RWPE1 (cell line): ENCODE results near the gene INSIG1.

Experiments used
- CTCF ChIA-PET: fragments of 350-600 bp; sonication (Branson Sonifier 250); formaldehyde crosslinking; extraction: SDS; loops from one replicate; lab custom pipeline; 2021; lab: Yijun Ruan, JAX
- POLR2A ChIA-PET: fragments of 400-600 bp; formaldehyde crosslinking; extraction: SDS; loops from one replicate; lab custom pipeline; 2020; ENCODE audit warnings: antibody characterized with exemption; ENCODE audit not compliant: low non-redundant PET; lab: Yijun Ruan, JAX
- DNase-seq: peaks from one replicate; pipeline ENCODE4 v3.0.0; 2012; ENCODE audit warnings: low spot score
- H3K27ac ChIP-seq: fragments of 450-650 bp; 2 replicates; pipeline ENCODE4 v1.5.1; 2017
- TF ChIP-seq, protein P1 (sequence below): fragments of 450-650 bp; conservative IDR thresholded peaks from 2 replicates; pipeline ENCODE4 v1.5.1; 2017; ENCODE audit warnings: low read depth, mild to moderate bottlenecking

The INSIG1 gene

GRCh38 chr7:155255071-155255470 is 42.6 kb upstream of the INSIG1 start:
- no peak overlapping the region for H3K27ac ChIP-seq
- POLR2A ChIA-PET = no interaction called here

GRCh38 chr7:155255621-155256020 is 42.1 kb upstream of the INSIG1 start:
- TF ChIP-seq, protein P1, sequence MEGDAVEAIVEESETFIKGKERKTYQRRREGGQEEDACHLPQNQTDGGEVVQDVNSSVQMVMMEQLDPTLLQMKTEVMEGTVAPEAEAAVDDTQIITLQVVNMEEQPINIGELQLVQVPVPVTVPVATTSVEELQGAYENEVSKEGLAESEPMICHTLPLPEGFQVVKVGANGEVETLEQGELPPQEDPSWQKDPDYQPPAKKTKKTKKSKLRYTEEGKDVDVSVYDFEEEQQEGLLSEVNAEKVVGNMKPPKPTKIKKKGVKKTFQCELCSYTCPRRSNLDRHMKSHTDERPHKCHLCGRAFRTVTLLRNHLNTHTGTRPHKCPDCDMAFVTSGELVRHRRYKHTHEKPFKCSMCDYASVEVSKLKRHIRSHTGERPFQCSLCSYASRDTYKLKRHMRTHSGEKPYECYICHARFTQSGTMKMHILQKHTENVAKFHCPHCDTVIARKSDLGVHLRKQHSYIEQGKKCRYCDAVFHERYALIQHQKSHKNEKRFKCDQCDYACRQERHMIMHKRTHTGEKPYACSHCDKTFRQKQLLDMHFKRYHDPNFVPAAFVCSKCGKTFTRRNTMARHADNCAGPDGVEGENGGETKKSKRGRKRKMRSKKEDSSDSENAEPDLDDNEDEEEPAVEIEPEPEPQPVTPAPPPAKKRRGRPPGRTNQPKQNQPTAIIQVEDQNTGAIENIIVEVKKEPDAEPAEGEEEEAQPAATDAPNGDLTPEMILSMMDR = no peak
- no peak overlapping the region for H3K27ac ChIP-seq
- ChIA-PET CTCF (interaction anchor here (0.6 kb wide), 1 partner anchor 109 kb away, joined by 3 read pairs; no protein-coding TSS in a partner anchor), POLR2A (no interaction called here)
- DNase-seq = no peak

More at GRCh38 chr7:155255071-155255470, 42.6 kb upstream of the INSIG1 start:
- CTCF ChIA-PET = no interaction called here
- DNase-seq = no peak
- TF ChIP-seq, protein P1 = no peak

- CTCF ChIA-PET = interaction anchor here (0.6 kb wide), 1 partner anchor 109 kb away, joined by 3 read pairs; no protein-coding TSS in a partner anchor
- H3K27ac ChIP-seq = no peak overlapping the region
- TF ChIP-seq, protein P1 = no peak
- no peak for DNase-seq
- POLR2A ChIA-PET = no interaction called here
Observed at GRCh38 chr7:155256081-155256760, 41.5 kb upstream of the INSIG1 start.

DNA sequence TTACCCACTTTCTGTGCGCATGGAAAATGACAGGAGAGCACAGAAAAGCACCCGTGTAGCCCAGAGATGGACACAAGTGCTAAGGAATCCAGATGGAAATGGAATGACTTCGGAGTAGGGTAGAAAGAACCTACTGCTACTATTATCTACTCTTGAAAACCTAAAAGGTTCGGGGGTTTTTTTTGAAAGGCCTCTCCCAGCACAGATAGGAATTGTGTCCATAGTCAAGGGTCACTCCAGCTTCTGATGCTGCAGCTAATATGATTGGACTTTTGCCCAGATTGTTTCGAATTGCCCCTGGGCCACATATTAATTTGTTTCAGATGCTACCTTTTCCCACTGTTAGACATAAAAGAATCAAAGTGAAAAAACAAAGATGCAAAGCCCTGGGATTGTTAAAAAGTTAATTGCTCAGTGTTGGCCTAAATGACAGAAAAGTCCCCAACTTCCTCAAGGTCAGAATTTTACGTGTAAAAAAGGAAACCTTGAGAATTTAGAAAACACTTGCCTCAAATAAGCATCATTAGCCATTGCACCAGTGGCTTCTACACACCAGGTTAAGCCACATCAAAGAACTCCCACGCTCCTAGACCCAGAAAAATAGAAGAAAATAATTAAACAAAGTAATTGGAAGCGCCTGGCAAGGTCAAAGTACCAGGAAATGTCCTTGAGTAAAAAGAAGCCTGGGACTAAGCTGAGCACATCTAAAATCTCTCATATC is 40.8 kb upstream of the INSIG1 start:
- POLR2A ChIA-PET = no interaction called here
- peak overlapping the region; percentile 97 for H3K27ac ChIP-seq
- TF ChIP-seq, protein P1 = no peak
- no peak for DNase-seq
- CTCF ChIA-PET = no interaction called here

DNA sequence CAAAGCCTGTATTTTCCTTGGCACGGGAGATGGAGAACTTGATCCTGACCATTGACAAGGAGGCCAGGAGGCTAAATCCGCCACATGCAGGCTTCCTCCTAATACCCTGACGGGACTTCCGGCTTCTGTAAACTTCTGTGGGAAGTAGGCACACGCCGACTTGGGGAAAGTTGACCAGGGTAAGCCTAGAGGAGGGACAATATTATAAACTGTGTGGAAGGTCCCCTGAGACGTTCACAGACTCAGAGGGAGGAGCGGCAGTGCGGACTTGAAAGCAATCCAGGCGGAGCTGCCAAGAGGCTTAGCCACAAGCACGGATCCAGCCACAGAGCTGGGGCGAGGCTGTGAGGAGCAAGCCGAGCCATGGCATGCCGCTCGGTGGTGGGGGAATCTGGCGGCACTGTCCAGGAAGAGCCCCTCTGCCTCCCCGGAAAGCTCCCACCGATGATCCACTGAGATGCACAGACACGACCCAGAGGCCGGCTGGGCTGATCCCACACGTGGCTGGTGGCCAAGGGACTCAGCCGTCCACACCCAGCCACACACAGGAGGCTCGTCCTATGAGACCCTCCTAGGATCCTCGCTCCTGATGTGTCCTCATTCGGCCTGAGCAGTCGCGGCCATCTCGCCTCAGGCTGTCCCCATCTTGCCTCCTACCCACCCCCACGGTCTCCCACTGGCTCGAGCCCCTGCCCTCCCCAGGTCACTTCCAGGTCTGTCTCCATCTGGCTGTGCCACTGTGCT is 40.0 kb upstream of the INSIG1 start:
- DNase-seq = peak; percentile 12
- ChIA-PET POLR2A (no interaction called here), CTCF (no interaction called here)
- peak overlapping the region; percentile 97 for H3K27ac ChIP-seq
- TF ChIP-seq, protein P1 = no peak

DNA sequence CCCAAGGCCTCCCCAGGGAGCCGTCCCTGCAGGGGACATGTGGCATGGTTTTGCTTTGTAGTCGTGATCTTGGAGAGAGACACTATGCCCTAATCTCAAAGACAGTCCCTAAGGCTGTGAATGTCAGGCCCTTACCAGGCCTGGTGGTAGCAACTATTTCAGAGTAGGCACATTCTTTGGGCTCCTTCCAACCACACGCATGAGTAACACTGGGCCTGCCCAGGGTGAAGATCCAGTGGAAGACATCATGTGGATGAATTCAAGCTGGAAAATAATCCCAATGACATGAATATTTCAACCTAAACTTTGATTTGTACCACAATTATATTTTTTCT is 39.5 kb upstream of the INSIG1 start:
- CTCF ChIA-PET = no interaction called here
- peak; percentile 63 for DNase-seq
- peak overlapping the region; percentile 97 for H3K27ac ChIP-seq
- TF ChIP-seq, protein P1 = no peak
- POLR2A ChIA-PET = no interaction called here
